Gastrocnemius medialis (tissue), 4 donors: Measurements from ENCODE around the gene HDAC6. TPM values are rescaled to one million over a fixed set of nuclear protein-coding genes. Genes with fewer than 3 reads are reported as not detected.

Experiments used
- ATAC-seq, 2 donors: fragments of 150-250 bp; one replicate each; pipeline ENCODE4 v1.9.1; 2016
- DNase-seq, 2 donors: peaks; one replicate each; pipeline ENCODE4 v3.0.0-alpha.2; 2019
- H3K27ac ChIP-seq, 4 donors: fragments of 200-600 bp; sonication (generic); 1 replicate in 1 of 4; 2 replicates in 3 of 4; pipeline ENCODE4 v1.5.1; 2016 to 2018; ENCODE audit warnings: mild to moderate bottlenecking in 2 of 4, moderate library complexity in 1 of 4
- H3K27me3 ChIP-seq, 3 donors: fragments of 200-600 bp; sonication (generic) in 2 of 3; 1 replicate in 1 of 3; 2 replicates in 2 of 3; pipeline versions ENCODE4 v1.5.1 to v1.6.0; 2016 to 2019; ENCODE audit warnings: mild to moderate bottlenecking in 1 of 3, moderate library complexity in 1 of 3
- H3K36me3 ChIP-seq, 2 donors: fragments of 200-600 bp; sonication (generic) in 1 of 2; one replicate each; pipeline ENCODE4 v1.5.1; 2017 to 2018
- H3K4me1 ChIP-seq, 2 donors: fragments of 200-600 bp; sonication (generic) in 1 of 2; one replicate each; pipeline ENCODE4 v1.5.1; 2016 to 2017; ENCODE audit warnings: mild to moderate bottlenecking in 2 of 2
- H3K4me3 ChIP-seq, 4 donors: fragments of 200-600 bp; sonication (generic) in 3 of 4; 1 replicate in 1 of 4; 2 replicates in 3 of 4; pipeline ENCODE4 v1.5.1; 2016 to 2019; ENCODE audit warnings: mild to moderate bottlenecking in 2 of 4
- H3K9me3 ChIP-seq, 3 donors: fragments of 200-600 bp; sonication (generic) in 2 of 3; 1 replicate in 1 of 3; 2 replicates in 2 of 3; pipeline ENCODE4 v1.5.1; 2016 to 2019
- POLR2A ChIP-seq, 2 donors: fragments of 450-650 bp; IDR thresholded peaks; one replicate each; pipeline ENCODE4 v1.6.1; 2017; ENCODE audit warnings: antibody characterized with exemption in 2 of 2, mild to moderate bottlenecking in 2 of 2, moderate library complexity in 2 of 2
- in situ Hi-C, 4 donors: fragments of 200-750 bp; cut with MboI; loops; one replicate each; pipeline versions ENCODE4 v1.15.0 to v1.8.0; 2017; ENCODE audit warnings: low sequenced_read_pairs in 4 of 4
- intact Hi-C: fragments of 100-400 bp; cut with DNase I; formaldehyde crosslinking; loops from one replicate; pipeline ENCODE4 v1.15.1; 2023; ENCODE audit warnings: low total_unique reads
- total RNA-seq, 4 donors: library from RNA; depleted of rRNA; stranded (reverse); fragments of >200 nt; gene quantifications; one replicate each; pipeline versions ENCODE4 v1.1.0 to v1.2.3, GENCODE V29; 2016
- TF ChIP-seq, protein P1 (sequence below), 5 experiments: fragments of 450-650 bp in 3 of 5; fragments of 200-600 bp in 2 of 5; sonication (generic) in 2 of 5; IDR thresholded peaks in 4 of 5; conservative IDR thresholded peaks in 1 of 5; 1 replicate in 4 of 5; 2 replicates in 1 of 5; pipeline ENCODE4 v1.5.1; 2016 to 2019; ENCODE audit warnings: antibody characterized with exemption in 5 of 5, mild to moderate bottlenecking in 3 of 5, moderate library complexity in 3 of 5

The HDAC6 gene
- total RNA-seq, 4 donors from 2014 or later: 38.2 to 92.2 (median 61.3) TPM

DNA sequence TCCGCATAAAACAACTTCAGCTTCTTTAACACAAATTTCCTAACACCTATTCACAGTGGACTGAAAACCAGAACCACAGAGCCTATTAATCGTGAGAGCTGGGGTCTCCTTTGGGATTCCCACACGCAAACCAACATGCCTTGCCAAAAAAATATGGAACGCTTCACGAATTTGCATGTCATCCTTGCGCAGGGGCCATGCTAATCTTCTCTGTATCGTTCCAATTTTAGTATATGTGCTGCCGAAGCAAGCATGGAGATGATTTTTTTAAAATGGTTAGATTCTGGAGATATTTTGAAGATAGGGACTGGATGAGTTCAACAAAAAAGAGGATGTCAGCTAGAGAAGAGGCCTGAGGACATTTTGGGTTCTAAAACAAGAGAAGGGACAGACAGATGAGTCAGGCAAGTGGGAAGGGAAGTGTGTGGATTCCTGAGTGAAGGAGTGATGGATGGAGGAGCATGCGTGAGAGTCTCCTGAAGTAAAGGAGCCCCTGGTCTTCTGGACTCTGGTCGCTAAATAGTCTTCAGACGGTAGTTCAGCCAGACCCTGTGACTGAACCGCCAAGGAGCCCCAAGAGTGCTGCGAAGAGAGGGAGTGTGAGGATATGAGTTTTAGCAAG, 24.9 kb upstream of the HDAC6 start:
- H3K36me3 ChIP-seq: no peaks in the 10 kb centered on the region
- no peak overlapping the region for H3K27ac ChIP-seq
- no peaks in the 10 kb centered on the region for H3K9me3 ChIP-seq
- DNase-seq (no peak), ATAC-seq (no peak)
- in situ Hi-C loops: no loop called here
- intact Hi-C loops: no loop called here
- H3K27me3 ChIP-seq: no peaks in the 10 kb centered on the region
- H3K4me1 ChIP-seq: no peaks in the 10 kb centered on the region
- H3K4me3 ChIP-seq: no peak overlapping the region
- TF ChIP-seq, protein P1, sequence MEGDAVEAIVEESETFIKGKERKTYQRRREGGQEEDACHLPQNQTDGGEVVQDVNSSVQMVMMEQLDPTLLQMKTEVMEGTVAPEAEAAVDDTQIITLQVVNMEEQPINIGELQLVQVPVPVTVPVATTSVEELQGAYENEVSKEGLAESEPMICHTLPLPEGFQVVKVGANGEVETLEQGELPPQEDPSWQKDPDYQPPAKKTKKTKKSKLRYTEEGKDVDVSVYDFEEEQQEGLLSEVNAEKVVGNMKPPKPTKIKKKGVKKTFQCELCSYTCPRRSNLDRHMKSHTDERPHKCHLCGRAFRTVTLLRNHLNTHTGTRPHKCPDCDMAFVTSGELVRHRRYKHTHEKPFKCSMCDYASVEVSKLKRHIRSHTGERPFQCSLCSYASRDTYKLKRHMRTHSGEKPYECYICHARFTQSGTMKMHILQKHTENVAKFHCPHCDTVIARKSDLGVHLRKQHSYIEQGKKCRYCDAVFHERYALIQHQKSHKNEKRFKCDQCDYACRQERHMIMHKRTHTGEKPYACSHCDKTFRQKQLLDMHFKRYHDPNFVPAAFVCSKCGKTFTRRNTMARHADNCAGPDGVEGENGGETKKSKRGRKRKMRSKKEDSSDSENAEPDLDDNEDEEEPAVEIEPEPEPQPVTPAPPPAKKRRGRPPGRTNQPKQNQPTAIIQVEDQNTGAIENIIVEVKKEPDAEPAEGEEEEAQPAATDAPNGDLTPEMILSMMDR (IDR thresholded peaks at IDR 0.05 in 4 of 5, conservative IDR thresholded peaks at IDR 0.05 in 1 of 5): no peak
- TF ChIP-seq POLR2A (IDR thresholded peaks at IDR 0.05): no peak

DNA sequence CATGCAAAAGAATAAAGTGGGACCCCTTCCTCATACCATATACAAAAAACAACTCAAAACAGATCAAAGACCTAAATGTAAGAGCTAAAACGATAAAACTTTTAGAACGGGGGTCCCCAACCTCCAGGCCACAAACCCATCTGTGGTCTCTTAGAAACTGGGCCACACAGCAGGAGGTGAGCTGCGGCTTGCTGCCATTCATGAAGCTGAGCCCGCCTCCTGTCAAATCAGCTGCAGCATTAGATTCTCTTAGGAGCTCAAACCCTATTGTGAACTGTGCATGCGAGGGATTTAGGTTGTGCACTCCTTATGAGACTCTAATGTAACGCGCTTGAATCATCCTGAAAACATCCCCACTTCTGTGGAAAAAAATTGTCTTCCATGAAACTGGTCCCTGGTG, 22.5 kb upstream of the HDAC6 start:
- Histone ChIP-seq H3K36me3 (no peaks in the 10 kb centered on the region), H3K4me1 (no peaks in the 10 kb centered on the region), H3K4me3 (no peak overlapping the region), H3K9me3 (no peaks in the 10 kb centered on the region), H3K27me3 (no peaks in the 10 kb centered on the region), H3K27ac (no peak overlapping the region)
- in situ Hi-C loops: no loop called here
- intact Hi-C loops: no loop called here
- DNase-seq (no peak), ATAC-seq (no peak)
- TF ChIP-seq, protein P1 (IDR thresholded peaks at IDR 0.05 in 4 of 5, conservative IDR thresholded peaks at IDR 0.05 in 1 of 5): no peak
- no peak for TF ChIP-seq POLR2A (IDR thresholded peaks at IDR 0.05)

DNA sequence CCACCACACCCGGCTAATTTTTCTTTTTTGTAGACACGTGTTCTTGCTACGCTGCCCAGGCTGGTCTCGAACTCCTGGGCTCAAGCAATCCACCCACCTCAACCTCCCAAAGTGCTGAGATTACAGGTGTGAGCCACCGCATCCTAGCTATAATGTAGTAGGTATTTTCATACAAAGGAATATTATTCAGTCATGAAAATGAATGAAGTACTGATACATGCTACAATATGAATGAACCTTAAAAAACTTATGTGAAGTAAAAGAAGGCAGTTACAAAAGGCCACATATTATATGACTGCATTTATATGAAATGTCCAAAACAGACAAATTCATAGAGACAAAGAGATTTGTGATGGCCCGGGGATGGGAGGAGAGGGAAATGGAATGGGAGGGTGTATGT, 20.2 kb upstream of the HDAC6 start:
- H3K27ac ChIP-seq: no peak overlapping the region
- no peaks in the 10 kb centered on the region for H3K27me3 ChIP-seq
- no peak overlapping the region for H3K4me3 ChIP-seq
- no peak for DNase-seq
- H3K4me1 ChIP-seq: no peaks in the 10 kb centered on the region
- intact Hi-C loops: no loop called here
- H3K36me3 ChIP-seq: no peaks in the 10 kb centered on the region
- no peak for TF ChIP-seq POLR2A (IDR thresholded peaks at IDR 0.05)
- TF ChIP-seq, protein P1 (IDR thresholded peaks at IDR 0.05 in 4 of 5, conservative IDR thresholded peaks at IDR 0.05 in 1 of 5): no peak
- in situ Hi-C loops: no loop called here
- no peaks in the 10 kb centered on the region for H3K9me3 ChIP-seq
- ATAC-seq: no peak

DNA sequence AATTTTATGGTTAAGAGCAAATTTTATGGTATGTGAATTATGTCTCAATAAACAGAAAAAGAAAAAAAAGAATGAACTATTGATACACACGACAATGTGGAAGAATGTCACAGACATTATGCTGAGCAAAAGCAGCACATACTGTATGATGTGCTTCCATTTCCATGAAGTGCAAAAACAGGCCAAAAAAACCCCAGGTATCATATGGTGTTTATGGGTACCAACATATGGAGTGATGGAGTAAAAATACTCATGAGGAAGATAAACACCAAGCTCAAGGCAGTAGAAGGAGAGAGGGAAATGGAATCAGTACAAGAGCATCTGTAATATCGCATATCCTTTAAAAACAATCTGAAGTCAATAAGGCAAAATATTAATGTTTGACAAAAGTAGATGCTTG, 19.7 kb upstream of the HDAC6 start:
- DNase-seq: no peak
- ATAC-seq: no peak

More for the DNA sequence above, 19.7 kb upstream of the HDAC6 start:
- TF ChIP-seq POLR2A (IDR thresholded peaks at IDR 0.05): no peak
- TF ChIP-seq, protein P1 (IDR thresholded peaks at IDR 0.05 in 4 of 5, conservative IDR thresholded peaks at IDR 0.05 in 1 of 5): no peak
- no peaks in the 10 kb centered on the region for H3K9me3 ChIP-seq
- no peak overlapping the region for H3K4me3 ChIP-seq
- no peaks in the 10 kb centered on the region for H3K27me3 ChIP-seq
- no peak overlapping the region for H3K27ac ChIP-seq
- H3K36me3 ChIP-seq: no peaks in the 10 kb centered on the region
- H3K4me1 ChIP-seq: no peaks in the 10 kb centered on the region
- intact Hi-C loops: no loop called here
- in situ Hi-C loops: no loop called here
